Testis (tissue), 3 donors: ENCODE data around the gene APCDD1L. TPM values are rescaled to one million over a fixed set of nuclear protein-coding genes. Genes with fewer than 3 reads are reported as not detected.

Source experiments
- DNase-seq: peaks from one replicate; pipeline ENCODE4 v3.0.0-alpha.2; 2019
- H3K27ac ChIP-seq, 2 donors: fragments of 200-600 bp; sonication (generic); one replicate each; pipeline ENCODE4 v1.5.1; 2019
- H3K27me3 ChIP-seq: fragments of 200-600 bp; sonication (generic); one replicate; pipeline ENCODE4 v1.5.1; 2019
- H3K36me3 ChIP-seq: fragments of 200-600 bp; sonication (generic); one replicate; pipeline ENCODE4 v1.5.1; 2017; ENCODE audit warnings: low read depth; ENCODE audit errors: missing control alignments
- H3K4me1 ChIP-seq: fragments of 200-600 bp; sonication (generic); one replicate; pipeline ENCODE4 v1.5.1; 2019
- H3K4me3 ChIP-seq, 2 donors: fragments of 200-600 bp; sonication (generic); one replicate each; pipeline ENCODE4 v1.5.1; 2017 to 2019
- H3K9me3 ChIP-seq: fragments of 200-600 bp; sonication (generic); one replicate; pipeline ENCODE4 v1.5.1; 2017
- POLR2A ChIP-seq: fragments of 450-650 bp; IDR thresholded peaks from one replicate; pipeline ENCODE4 v1.6.1; 2017; ENCODE audit warnings: antibody characterized with exemption, mild to moderate bottlenecking, moderate library complexity
- WGBS, 2 donors: methylation state at CpG; one replicate each; pipeline ENCODE4 v1.1.5; 2018; 5-methylcytosine and 5-hydroxymethylcytosine counted together
- intact Hi-C: fragments of 100-400 bp; cut with DNase I; formaldehyde crosslinking; loops from one replicate; pipeline ENCODE4 v1.15.1; 2023; ENCODE audit warnings: low total_unique reads
- polyA plus RNA-seq: library from polyadenylated mRNA; stranded (reverse); fragments of 350-450 nt; fragmentation: Illumina TruSeq; extraction: RNeasy Lipid Tissue Mini Kit (QIAGEN cat#74804); gene quantifications from one replicate; pipeline ENCODE4 v1.2.3, GENCODE V29; 2014; ENCODE audit warnings: low read depth, low replicate concordance; ENCODE audit not compliant: insufficient read depth
- total RNA-seq, 2 donors: library from RNA; depleted of rRNA; stranded (reverse); fragments of >200 nt; gene quantifications; one replicate each; pipeline ENCODE4 v1.2.3, GENCODE V29; 2016
- TF ChIP-seq, protein P1 (sequence below), 3 experiments: fragments of 450-650 bp in 2 of 3; fragments of 200-600 bp in 1 of 3; sonication (generic) in 1 of 3; IDR thresholded peaks; one replicate each; pipeline ENCODE4 v1.5.1; 2016 to 2019; ENCODE audit warnings: antibody characterized with exemption in 3 of 3, mild to moderate bottlenecking in 2 of 3, moderate library complexity in 1 of 3

The APCDD1L gene
- total and polyA plus RNA-seq, 3 donors from 2014 or later: 0.12 to 0.20 TPM; not detected in 1

DNA sequence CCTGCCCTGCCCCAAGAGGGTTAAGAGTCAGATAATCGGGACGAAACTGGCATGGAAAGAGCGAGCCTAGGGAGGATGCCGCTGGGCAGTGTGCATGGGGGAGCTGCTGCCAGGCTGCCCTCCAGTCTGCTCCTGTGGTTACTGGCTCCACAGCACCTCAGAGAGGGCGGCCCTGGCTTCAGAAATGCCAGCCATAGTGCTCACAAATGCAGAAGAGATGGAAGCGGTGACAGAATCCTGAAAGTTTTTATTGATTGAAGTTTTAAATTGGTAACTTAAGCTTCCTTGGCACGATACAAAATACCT lies 68.3 kb downstream of the APCDD1L start:
- H3K9me3 ChIP-seq: no peaks in the 10 kb centered on the region
- WGBS, 2 donors: 78 to 81% methylated on average over 7 of the region's 7 CpGs

DNA sequence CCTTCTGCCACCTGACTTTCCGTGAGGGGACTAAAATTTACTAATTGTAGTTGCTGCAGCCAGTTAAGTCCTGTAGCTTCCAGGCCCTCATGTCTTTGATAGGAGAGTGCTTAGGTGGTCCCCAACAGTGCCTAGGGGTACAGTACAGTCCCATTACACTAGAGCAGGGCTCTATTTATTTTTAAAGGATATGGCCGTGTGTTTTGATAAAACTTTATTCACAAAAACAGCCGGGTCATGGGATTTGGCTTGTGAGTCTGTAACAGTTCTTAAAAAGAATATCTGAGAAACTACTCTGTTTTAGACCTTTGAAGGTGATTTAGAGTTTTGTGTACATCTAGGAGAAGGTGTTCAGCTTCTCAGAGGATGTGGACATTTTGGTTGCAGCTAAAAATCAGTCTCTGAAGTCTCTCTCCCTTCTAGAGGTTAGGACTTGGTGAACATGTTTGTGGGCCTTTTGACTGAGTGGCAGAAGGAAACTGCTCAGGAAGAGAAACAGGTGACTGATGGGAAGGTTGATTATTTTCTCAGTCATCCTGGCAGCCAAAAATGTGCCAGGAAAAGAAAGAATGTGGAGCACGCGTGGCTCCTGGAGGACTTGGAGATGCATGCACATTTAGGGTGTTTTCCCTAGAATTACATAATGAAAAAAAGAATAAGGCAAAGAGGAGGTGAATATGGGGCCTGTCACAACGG lies 68.8 kb downstream of the APCDD1L start:
- Histone ChIP-seq H3K36me3 (no peaks in the 10 kb centered on the region), H3K4me1 (no peaks in the 10 kb centered on the region), H3K27ac (no peak overlapping the region), H3K4me3 (no peak overlapping the region), H3K27me3 (no peaks in the 10 kb centered on the region), H3K9me3 (no peaks in the 10 kb centered on the region)
- 86 to 89% methylated on average over 6 of the region's 6 CpGs for WGBS, 2 donors
- TF ChIP-seq, protein P1, sequence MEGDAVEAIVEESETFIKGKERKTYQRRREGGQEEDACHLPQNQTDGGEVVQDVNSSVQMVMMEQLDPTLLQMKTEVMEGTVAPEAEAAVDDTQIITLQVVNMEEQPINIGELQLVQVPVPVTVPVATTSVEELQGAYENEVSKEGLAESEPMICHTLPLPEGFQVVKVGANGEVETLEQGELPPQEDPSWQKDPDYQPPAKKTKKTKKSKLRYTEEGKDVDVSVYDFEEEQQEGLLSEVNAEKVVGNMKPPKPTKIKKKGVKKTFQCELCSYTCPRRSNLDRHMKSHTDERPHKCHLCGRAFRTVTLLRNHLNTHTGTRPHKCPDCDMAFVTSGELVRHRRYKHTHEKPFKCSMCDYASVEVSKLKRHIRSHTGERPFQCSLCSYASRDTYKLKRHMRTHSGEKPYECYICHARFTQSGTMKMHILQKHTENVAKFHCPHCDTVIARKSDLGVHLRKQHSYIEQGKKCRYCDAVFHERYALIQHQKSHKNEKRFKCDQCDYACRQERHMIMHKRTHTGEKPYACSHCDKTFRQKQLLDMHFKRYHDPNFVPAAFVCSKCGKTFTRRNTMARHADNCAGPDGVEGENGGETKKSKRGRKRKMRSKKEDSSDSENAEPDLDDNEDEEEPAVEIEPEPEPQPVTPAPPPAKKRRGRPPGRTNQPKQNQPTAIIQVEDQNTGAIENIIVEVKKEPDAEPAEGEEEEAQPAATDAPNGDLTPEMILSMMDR (IDR thresholded peaks at IDR 0.05): no peak
- no peak for TF ChIP-seq POLR2A
- DNase-seq: no peak
- intact Hi-C loops: no loop called here

More for the DNA sequence above, 68.3 kb downstream of the APCDD1L start:
- Histone ChIP-seq H3K4me1 (no peaks in the 10 kb centered on the region), H3K36me3 (no peaks in the 10 kb centered on the region), H3K27me3 (no peaks in the 10 kb centered on the region), H3K4me3 (no peak overlapping the region), H3K27ac (no peak overlapping the region)
- TF ChIP-seq, protein P1 (IDR thresholded peaks at IDR 0.05): no peak
- TF ChIP-seq POLR2A: no peak
- intact Hi-C loops: no loop called here
- DNase-seq: no peak

DNA sequence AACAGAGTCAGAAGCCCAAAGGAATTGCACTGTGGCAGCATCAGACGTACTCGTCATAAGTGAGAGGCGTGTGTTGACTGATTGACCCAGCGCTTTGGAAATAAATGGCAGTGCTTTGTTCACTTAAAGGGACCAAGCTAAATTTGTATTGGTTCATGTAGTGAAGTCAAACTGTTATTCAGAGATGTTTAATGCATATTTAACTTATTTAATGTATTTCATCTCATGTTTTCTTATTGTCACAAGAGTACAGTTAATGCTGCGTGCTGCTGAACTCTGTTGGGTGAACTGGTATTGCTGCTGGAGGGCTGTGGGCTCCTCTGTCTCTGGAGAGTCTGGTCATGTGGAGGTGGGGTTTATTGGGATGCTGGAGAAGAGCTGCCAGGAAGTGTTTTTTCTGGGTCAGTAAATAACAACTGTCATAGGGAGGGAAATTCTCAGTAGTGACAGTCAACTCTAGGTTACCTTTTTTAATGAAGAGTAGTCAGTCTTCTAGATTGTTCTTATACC lies 70.4 kb downstream of the APCDD1L start:
- no peak overlapping the region for H3K27ac ChIP-seq
- no peak for TF ChIP-seq POLR2A
- TF ChIP-seq, protein P1 (IDR thresholded peaks at IDR 0.05): no peak
- intact Hi-C loops: no loop called here
- DNase-seq: no peak
- WGBS, 2 donors: 96 to 97% methylated on average over 5 of the region's 5 CpGs
- no peaks in the 10 kb centered on the region for H3K36me3 ChIP-seq
- no peak overlapping the region for H3K4me3 ChIP-seq
- no peaks in the 10 kb centered on the region for H3K9me3 ChIP-seq
- no peaks in the 10 kb centered on the region for H3K27me3 ChIP-seq
- H3K4me1 ChIP-seq: no peaks in the 10 kb centered on the region

DNA sequence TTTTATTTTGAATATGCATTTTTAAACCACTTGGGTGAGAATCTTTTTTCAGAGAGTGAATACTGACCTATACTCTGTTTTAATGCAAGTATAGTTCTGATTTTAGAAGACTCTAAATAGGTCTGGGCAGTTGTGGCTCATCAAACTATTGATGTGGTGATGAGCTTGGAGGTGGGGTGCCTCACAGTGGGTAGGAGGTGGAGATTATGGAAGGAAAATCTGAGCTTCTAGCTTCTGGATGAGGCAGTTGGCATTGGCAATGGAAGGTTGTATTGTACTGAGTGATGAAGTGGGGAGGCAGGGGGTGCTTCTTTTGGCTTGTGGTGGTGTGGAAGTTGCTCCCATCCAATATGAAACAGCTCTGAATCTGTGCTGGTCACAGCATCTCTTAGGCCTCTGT lies 73.5 kb downstream of the APCDD1L start:
- H3K4me1 ChIP-seq: no peaks in the 10 kb centered on the region
- intact Hi-C loops: no loop called here
- H3K4me3 ChIP-seq: no peak overlapping the region
- no peak for DNase-seq
- TF ChIP-seq POLR2A: no peak
- TF ChIP-seq, protein P1 (IDR thresholded peaks at IDR 0.05): no peak
- H3K9me3 ChIP-seq: no peaks in the 10 kb centered on the region
- H3K27me3 ChIP-seq: no peaks in the 10 kb centered on the region
- H3K36me3 ChIP-seq: no peaks in the 10 kb centered on the region
- H3K27ac ChIP-seq: no peak overlapping the region
